Erythroblast (primary cell): ENCODE data around the gene KRTAP5-10.

ENCODE experiments used
- GATA1 ChIP-seq: IDR thresholded peaks from 2 replicates; pipeline ENCODE4 v1.6.1; 2011; ENCODE audit warnings: low read depth, mild to moderate bottlenecking, control low read depth, low read length, moderate library complexity
- POLR2A ChIP-seq: IDR thresholded peaks from 2 replicates; pipeline ENCODE4 v1.6.1; 2011; ENCODE audit warnings: mild to moderate bottlenecking, low read length

DNA sequence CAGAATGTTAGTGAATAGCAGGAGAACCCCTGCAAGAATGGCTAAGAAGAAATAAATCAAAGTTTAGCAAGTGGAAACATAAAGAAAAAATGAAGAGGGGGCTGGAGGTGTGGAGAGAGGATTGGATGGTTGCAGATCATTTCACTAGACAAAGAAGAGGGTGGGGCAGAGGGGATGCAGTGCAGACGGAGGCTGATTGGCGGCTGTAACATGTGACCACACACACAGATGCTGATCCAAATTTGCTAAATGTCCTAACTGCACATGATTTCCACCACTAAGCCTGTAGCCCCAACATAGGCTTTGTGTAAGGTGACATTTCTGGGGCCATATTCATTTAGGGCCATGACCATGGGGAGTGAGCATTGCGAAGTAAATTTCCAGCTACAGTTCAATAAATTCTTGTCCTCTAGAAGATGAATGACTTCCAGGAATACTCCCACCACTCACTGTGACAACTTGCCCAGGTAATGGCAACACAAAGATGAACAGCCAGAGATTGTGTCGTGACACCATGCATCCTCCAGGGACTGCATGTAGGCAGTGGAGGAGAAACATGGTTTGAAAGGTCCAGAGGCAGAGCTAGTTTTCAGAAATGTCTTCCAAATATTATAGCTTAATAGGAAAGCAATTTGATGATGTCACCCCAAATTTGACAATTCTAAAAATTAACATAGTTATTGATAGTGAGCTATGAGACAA lies 10.5 kb downstream of the KRTAP5-10 start:
- TF ChIP-seq POLR2A (no peak), GATA1 (no peak)
